Measurements from ENCODE around the gene P4HA2.

Gene P4HA2

DNA sequence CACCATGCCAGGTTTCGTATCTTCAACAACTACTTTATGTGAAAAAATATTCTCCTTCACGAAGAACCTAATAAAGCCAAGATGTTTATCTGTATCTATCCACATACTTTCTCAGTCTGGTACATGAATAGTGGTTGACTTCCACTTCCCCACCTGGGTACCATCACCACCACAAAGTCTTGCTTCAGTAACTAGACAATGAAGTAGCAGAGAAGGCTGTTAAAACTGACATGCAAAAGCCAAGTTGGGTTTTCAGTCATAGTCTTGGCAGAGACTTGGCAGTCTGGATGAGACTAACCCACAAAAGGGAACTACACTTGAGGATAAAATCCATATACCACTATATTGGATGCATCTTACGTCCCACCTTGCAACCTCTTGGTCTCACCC lies 5.0 kb downstream of the P4HA2 start:
- DNase-seq = no peak

DNA sequence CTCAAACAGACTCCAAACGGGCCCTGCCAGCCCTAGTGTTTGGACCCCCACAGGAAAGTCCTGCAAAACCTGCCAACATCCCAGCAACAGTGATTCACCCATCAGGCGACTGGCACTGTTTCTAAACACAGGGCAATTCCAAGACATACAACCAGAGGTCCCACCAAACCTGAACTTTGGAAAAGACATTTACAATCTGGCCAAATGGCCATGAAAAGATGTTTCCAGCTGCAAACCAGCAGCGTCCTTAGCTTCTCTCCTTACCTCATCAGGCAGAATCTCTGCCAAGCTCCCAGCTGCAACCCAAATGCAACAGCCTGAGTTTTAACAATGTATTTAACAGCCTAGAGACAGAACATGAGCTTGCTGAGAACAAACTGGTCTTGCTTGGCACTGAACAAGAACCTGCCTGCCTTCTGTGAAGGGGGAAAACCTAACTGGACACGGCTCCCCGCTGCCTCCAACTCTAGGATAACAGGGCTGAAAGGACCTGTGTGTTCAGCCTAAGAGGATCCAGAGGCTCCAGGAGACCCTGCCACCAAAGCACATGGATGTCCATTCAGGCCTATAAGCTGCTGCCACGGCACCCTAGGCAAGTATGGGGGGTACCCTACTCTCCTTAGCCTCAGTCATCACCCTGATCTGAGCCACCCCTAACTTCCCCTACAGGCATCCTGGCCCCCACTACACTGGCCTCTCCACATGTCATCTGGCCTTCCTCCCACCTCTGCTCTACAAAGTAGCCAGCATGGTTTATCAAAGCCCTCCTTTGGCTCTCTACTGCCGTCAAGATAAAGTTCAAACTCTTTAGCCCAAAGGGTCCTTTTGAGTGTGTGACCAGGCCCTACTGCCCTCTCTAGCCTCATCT lies 5.6 kb downstream of the P4HA2 start:
- DNase-seq = peak; percentile 17

DNA sequence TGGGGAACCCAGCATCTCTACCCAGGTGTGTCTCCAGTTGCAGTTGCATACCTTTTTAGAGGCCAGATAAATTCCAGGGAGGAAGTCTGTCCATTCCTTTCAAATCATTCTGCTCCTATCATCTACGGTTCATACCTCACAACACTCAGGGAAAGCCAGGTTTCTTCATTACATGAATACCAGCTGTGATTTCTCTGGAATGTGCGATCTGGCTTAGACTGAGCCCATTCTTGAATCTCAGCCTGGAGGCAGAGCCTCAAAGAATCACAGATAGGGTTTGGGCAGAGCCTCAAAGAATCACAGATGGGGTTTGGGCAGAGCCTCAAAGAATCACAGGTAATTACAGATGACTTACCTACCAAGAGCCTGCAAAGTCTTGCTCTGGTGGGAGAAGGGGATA lies 7.2 kb downstream of the P4HA2 start:
- DNase-seq = no peak

DNA sequence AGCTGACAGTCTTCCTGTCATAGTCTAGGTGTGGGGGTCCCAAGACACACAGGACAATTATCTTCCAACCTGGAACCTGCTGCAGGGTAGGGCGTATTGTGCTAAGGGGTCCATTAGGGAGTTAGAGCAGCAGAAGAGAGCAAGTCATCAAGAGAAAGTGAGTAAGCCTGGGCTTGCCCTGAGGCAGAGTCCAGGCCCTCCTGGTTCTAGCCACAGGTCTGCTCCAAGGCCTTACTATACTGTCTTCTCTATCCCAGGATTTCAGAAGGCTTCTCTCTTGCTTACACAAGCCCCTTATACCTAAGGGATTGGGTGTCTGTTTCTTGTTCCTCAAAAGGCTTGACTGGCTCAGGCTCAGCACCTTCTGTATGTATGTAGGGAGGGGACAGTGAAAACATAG lies 7.7 kb downstream of the P4HA2 start:
- DNase-seq = no peak

DNA sequence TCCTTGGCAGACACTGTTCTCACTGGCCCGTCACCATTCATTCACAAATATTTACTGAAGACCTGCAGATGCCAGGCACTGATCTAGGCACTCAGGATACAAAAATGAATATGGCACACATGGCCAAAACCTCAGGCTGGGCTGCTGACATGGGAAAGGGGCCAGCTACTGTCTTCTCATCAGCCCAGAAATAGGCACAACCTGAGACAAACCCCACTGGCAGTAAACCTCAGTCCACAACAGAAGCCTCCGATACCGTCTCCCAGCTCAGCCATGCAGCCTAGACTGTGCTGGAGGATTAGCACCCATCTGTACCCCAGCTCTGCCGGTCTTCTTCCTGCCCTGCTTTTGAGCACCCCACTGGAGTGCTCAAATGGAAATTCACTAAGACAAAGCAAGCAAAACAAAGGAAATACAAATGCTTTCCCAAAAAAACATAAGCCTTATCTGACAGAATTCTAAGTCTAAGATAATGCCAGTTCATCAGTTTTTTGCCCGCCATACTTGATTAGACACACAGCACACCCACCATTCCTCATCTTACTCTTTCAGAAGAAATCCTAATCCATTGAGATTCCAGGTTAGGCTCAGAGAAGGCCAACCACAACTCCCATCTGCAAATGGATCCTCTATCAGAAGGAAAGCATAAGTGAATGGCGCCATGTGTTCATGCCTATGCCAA lies 8.2 kb downstream of the P4HA2 start:
- no peak for DNase-seq

DNA sequence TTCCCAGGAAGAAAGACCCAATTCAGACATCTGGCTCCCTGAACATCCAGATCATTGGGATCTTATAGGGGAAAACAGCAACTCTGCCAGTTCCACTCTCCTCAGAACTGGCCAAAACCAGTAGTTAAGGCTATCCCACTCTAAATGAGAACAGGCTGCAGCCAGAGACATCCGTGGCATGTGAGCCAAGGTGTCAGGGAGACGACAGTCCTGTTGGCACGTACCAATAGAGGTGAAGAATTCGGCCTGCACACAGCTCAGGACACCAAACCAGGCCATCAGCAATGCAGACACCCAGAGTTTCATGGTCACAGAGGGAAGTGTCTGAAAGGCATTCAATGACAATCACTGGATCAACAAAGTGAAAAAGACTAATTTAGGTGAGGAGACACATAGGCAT lies 9.3 kb downstream of the P4HA2 start:
- DNase-seq = no peak

DNA sequence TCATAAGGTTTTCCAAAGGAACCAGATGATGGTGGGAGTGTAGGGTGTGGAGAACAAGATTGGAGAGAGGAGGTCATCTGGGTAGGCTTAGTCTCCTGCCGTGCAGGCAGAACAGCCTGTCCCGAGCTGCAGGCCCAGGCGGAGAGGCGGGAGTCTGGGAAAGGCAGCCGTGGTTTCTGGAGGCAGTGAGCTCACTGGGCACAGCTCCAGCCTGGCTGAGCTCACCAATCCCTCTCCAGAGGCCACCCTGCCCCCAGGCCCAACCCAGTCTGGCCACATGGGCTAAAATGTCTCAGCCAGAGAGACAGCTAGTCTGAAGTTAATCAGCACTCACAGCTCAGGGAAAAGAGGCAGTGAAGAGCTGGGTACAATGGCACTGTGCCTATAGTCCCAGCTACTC lies 12.3 kb downstream of the P4HA2 start:
- peak; percentile 75 for DNase-seq

DNA sequence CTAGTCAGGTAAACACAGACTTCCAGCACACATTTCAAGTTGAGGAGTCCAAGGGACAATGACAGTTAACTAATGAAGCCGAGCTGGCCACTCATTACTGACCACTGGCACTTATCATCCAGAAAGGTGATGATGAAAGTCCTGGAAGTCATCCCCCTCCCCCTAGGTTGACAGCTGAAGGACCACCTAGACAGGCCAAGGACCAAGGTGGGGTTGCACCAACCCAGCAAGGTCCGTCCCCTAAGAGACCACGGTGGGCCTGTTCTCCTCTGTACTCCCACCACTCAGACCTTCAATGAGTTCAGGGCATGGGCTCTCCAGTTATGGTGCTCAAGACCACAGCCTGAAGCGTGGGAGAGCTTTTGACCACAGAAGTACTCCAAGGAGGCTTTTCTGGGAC lies 13.2 kb downstream of the P4HA2 start:
- DNase-seq = no peak

DNA sequence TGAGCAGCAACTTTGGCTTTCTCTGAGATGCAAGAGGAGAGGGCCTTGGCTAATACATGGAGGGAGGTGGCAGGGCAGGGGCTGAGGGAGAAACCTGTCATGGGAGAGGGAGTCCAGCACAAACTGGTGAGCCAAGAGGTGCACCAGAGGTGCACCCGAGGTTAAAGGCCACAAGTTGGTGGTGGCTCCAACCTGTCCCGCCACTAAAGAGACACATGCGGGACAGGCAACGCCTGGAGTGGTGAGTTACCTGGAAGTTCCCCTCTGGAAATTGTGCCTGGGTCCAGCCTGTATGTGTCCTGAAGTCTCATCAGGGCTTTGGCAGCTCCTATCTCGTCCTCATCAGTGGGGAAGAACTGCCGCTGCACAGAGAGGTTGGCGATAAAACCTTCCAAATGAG lies 14.0 kb downstream of the P4HA2 start:
- no peak for DNase-seq

DNA sequence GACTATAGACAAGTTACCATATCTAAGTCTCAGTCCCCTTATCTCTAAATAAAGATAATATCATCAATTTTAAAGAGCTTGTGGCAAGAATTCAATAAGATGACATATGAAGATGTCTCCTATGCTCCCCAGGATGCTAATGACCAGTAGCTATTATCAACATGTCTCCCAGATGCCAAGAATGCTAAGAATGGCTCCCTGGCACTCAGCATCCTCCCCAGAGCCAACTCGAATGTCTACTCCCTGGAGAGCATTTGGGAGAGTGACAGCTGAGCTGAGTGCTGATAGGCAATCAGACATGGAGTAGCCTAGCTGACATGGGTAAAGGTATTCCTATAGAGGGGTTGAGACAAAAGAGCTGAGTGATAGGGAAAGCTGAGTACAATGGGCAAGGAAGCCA lies 15.9 kb downstream of the P4HA2 start:
- DNase-seq = no peak

DNA sequence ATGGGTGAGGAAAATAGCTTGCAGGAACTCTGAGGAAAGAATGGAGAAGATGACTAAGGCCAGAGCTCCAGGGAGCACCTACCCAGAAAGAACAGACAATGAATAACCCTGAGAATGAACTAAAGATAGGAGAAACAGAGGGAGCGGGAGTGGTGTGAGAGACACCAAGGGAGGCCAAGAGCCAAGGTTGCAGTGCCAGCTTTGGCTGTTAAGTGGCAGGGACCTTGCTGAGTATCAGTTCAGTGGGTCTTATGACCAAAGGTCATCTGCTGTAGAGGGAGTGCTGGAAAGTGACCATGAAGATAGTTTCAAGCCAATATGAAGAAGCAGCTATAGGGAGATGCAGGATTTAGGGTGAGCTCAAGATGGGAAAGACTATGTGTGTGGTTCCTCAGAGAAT lies 16.7 kb downstream of the P4HA2 start:
- DNase-seq = no peak

DNA sequence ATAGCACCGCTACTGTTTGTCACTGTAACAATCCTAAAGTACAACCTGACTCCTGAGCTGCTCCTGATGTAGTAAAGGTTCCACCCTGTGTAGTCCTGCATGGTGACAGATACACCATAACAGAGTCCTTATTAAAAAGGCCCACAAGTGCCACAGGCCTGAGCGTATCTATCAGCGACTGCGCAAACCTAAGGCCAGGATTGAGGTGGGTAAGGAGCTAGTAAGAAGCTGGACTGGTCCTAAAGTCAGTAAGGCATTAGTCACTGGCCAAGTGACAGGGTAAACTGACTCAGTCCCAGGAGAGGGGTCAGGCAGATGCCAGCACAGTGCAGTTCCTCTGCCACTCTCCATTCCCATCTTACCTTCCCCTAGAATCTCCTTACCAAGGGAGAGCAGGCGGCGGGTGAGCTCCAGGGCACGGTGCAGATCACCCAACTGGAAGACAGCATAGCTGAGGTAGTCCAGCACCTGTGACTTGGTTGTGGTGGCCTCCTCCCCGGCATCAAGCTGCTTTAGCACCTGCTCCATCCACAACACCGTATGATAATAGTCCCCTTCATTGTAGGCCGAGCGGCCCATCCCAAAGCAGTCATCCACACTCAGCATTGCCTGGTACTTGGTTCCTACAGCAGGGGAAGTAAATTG lies 17.6 kb downstream of the P4HA2 start:
- no peak for DNase-seq

DNA sequence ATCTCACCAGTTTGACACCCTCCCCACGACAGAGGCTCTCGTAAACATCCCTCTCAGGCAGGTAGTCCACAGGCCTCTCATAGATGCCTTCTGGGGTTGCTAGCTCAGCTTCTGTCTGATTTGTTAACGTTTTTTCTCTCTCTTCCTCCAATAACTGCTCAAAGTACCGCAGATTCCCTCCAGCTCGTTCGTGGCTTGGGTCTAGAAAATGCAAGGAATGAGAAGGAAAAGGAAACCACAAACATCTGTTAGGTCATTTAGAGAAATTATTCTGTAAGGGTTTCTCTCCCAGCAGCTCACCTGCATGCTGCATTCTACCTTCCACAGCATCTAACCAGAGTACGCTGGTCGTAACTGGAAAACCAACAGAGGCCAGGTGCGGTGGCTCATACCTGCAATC lies 18.5 kb downstream of the P4HA2 start:
- DNase-seq = no peak

DNA sequence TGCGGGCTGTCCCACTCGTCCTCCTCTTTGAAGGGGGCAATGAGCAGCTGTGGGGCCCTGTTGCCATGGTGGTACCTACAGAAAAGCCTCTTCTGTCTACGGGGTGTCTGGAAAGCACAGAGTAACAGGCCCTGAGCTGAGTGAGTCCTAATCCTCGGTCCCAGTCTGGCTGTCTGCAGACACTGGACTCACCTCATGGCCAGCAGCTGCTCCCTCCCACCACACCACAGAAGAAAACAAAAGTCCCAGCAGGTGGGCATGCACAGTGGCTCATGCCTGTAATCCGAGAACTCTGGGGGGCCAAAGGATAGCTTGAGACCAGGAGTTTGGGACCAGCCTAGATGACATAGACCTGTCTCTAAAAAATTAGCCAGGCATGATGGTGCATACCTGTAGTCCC lies 19.9 kb downstream of the P4HA2 start:
- DNase-seq = no peak

DNA sequence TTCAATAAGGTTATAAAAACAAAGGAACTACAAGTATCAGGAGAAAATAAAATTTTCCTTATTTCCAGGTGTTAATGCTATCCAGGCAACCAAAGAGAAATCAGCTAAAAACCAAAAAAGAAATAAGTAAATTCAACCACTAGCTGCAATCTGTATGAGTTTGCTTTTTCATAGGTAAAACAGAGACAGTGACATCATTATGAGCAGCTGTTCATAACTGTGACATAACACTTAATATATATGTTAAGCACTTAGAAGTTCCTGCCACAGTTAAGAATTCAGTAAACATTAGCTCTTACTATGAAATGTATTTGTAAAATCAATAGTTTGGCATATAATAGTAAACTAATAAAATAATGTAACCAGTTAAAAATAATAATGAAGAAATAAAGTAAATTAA lies 20.9 kb downstream of the P4HA2 start:
- no peak for DNase-seq

DNA sequence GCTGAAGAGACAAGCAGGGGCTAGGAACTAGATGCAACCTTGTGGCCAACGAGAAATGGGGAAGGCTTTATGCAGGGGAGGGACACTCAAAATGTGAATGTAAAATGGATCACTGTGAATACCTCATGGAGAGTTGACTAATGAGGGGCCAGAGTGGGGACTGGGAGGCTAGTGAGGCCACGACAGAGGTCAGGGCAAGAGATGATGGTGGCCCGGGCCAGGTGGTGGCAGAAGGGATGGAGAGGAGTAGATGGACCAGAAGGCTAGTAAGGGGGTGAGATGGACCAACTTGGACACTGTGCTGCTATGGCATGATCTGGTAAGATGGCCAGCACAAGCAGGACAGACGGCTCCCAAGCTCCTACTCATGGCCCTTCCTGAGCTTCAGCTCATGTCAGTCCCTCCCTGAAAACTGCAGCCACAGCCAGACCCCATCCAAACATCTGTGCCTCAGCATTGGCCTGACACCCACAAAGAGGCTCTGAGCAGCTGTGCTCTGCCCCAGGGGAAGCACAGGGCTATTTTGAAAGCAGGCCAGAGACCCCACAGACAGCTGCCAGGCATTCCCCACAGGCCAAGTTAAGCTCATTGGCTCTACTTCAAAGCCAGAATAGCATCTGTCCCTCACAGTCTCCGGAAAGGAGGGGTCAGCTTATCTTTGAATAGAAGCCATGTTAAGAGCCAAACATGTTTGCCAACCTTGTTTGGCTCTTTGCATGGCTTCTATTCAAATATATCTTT lies 22.1 kb downstream of the P4HA2 start:
- no peak for DNase-seq

DNA sequence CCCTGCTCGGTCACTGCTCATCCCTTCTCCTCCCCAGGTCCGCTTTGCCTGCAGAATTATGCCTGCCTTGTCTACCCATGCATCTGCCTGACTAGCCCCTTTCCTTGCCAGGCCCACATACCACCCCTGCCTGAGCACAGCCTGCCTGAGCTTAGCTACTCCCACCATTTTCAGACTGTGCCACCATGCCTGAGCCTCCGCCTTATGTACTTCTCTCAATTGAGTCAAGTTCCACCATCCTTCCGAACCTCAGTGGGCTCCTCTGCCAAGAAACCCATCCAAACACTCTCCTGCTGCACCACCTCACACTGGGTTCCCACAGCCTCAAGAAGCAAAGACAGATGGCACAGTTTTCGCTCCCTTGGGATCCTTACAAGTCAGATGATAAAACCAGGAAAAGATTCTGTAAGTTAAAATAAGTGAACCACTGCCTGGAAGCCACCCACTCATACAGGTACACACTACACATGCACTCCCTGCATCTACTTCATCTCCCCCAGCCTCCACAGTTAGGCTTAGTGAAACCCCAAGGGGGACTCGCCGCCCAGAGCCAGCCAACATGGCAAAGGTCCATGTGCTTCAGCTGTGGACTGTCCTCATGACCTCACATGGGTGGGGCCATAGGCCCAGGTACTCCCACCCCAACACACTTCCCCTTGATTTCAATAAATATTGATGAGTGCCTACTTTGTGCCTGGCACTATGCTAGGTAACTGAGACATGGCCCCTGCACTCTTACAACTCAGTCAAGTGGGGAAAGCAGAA lies 23.1 kb downstream of the P4HA2 start:
- no peak for DNase-seq

DNA sequence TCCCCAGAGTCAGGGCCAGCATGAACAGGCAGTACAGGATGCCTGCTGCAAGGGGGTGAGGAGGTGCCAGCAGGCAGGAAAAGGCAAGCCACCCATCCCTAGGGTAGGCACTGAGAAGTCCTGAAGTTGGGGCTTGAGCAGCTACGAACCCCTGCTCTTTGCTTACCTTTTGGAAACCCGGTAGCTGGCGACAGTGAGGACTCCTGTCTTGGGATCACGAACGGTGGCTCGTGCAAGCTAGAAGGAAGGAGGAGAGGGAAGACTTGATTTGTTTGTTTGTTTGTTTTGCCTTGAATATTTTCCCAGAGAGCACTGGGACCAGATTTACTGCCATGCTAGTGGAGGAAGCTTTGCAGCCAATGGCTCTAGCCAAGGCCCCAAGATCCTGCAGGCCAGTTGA lies 23.7 kb downstream of the P4HA2 start:
- no peak for DNase-seq

DNA sequence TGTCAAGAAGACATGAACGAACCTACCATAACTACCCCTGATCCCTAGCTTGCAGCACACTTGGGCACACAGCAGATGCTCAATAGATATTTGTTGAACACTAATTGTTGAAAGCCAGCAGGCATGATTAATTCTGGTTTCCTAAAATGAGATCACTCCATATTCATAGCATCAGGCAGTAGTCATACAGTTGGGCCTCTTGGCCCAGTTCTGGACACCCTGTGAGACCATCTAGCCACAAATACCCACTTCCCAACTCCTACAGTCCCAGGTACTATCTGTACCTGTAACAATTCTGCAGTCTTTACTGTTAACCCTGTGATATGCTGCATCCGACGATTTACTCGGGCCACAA lies 24.2 kb downstream of the P4HA2 start:
- no peak for DNase-seq

DNA sequence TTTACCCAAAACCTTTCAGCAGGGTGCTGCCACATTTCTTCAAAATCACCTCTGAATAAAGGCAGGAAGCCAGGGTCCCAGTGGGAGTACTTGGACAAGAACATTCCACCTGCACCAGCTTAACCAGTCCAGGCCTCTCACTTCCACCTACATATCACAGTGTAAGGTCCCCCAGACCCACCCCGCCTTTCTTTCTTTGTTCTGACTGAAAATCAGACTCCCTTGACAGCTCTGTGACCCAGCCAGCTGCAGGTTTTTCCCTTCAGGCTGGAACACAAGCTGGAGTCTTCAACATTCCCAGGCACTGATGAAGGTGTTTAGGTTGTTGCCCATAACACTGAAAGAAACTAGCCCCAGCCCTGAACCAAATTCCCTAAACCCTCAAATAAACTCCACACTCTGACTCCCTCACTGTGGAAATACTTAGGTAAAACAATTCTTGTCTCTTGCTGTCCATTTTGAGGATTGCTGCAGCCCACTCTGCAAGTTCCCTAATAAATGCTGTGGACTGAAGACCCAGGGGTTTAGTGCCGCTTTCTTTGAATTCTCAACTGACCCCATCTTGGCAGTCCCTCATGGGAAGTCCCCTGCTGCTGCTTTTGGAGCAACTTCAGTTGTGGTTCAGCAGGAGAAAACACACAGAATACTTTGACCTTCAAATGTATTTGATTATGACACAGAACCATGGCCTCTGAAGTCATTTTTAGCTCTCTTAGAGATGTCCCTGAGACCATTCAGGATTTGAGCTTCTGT lies 24.8 kb downstream of the P4HA2 start:
- no peak for DNase-seq

DNA sequence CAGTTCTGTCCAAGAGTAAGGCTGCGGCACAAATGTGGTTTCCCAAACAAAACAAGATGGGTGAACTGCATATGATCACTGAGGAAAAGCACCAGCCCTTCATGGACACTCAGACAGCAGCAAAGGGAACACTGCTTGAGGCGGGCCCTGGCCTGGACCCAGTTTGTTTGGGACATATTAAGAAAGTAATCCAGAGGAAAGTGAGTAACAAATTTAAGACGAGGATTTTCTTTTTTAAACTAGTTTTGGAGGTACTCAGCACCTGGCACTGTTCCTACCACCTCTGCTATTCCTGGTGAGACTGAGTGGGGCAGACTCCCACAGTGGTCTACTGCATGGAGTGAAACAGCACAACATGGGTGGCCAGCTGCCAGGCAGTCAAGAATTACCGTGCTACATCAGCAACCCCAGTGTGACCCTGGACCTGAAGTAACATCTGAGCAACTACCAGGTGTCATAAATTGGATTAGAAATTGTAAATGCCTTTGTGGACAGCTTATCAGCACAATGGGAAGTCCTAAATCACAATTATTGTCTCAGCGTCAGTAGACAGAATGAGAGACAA lies 28.5 kb downstream of the P4HA2 start:
- DNase-seq = no peak

DNA sequence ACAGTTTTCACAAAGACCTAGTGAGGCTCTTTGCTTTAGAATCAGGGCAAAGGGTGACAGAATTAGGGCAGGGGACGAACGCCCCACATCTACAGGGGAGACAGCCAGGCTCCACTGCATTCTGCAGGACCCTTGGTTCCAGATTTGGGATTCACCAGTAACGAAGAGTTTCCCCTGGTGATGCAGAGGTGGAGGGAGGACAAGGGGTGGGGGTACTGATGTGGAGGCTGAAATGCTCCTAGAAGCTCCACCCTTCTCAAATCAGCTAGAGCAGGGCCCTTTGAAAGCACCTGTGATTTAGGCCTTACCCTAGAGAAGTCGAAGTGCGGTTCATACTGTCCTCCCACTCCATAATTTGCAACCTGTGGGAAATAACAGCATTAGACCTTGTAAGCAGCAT lies 29.1 kb downstream of the P4HA2 start:
- DNase-seq = no peak
